Measurements from ENCODE around the gene IL18R1. TPM values are rescaled to one million over a fixed set of nuclear protein-coding genes. Genes with fewer than 3 reads are reported as not detected.

Gene IL18R1
- total and polyA plus RNA-seq, 2 donors (not counting 3 experiments of a cell fraction or from before 2014, with no cell fraction given): 2.9 to 3.6 TPM

DNA sequence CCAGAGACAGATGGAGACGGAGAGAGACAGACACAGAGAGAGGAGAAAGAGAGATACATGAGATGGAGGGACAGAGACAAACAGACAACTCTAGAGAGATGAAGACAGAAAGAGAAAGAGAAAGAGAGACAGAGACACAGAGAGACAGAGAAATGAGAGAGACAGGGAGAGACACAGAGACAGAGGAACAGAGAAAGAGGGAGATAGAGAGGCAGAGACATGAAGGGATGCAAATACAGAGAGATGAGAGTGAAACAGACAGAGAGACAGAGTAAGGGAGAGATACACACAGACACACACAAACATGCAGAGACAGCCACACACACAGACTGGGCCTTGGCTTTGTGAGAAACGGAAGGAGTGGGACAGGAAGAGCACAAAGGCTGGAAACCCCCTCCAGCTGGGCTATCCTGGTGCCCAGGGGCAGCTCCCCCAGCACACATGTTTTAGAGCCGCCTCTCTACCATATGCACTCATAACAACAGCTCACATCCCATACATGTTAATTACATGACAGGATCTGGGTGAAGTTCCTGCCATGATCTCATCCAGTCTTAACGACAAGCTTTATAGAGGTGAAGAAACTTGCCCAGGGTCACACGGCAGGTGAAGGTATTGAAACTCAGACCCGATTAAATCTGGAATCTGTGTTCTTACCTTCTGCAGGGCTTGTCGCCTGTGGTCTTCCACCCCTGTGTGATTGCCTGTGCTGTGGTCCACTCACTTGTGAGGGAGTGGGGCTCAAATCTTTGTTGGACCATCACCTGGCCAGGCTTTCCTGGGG lies 32.4 kb downstream of the IL18R1 start:
- dilution Hi-C loops (cut with MboI; ENCODE audit: extremely low pct_ligation_motif_present, low sequenced_read_pairs) (no loop called here), intact Hi-C loops (cut with micrococcal nuclease) (no loop called here)
- Histone ChIP-seq H3K27me3 (ENCODE audit: control insufficient read depth in 2 of 2, insufficient read depth in 2 of 2, low read length in 2 of 2) (no peaks in the 10 kb centered on the region), H3K36me3 (ENCODE audit: control insufficient read depth in 2 of 2, extremely low read depth in 1 of 2, insufficient read depth in 2 of 2, low read length in 2 of 2) (no peaks in the 10 kb centered on the region), H3K4me1 (ENCODE audit: control insufficient read depth, extremely low read depth, insufficient read depth, low read length) (no peaks in the 10 kb centered on the region), H3K9ac (replicated peaks; ENCODE audit: extremely low read depth, insufficient read depth, low read length) (no peak overlapping the region), H3K79me2 (ENCODE audit: control insufficient read depth, insufficient read depth, low read length) (no peaks in the 10 kb centered on the region), H2AFZ (ENCODE audit: low read depth, low read length) (no peak overlapping the region), H3K4me3 (replicated peaks in 1 of 3; ENCODE audit: insufficient read depth in 1 of 3, low read depth in 1 of 3, low read length in 3 of 3) (no peak overlapping the region), H3K27ac (ENCODE audit: insufficient read depth, low read depth, low read length) (no peak overlapping the region), H3K9me3 (replicated peaks; ENCODE audit: control insufficient read depth, insufficient read depth, low read length) (no peaks in the 10 kb centered on the region), H4K20me1 (replicated peaks; ENCODE audit: control insufficient read depth, extremely low read depth, insufficient read depth, low read length) (no peaks in the 10 kb centered on the region), H3K4me2 (ENCODE audit: insufficient read depth, low read length) (no peak overlapping the region), H3K9me1 (replicated peaks; ENCODE audit: control insufficient read depth, extremely low read depth, insufficient read depth, low read length) (no peaks in the 10 kb centered on the region)
- ChIA-PET CTCF (interaction anchor here (1.4 kb wide), 1 partner anchor 86 kb away, joined by 3 read pairs; no protein-coding TSS in a partner anchor), POLR2A (no interaction called here)
- no TSS peak for BruUV-seq (replicated peaks)
- no peak for TF ChIP-seq FOS (IDR thresholded peaks at IDR 0.05; ENCODE audit: borderline replicate concordance, insufficient read depth, low read length)
- TF ChIP-seq POLR2A (IDR thresholded peaks at IDR 0.05; ENCODE audit: low read depth, low read length): no peak
- FAIRE-seq (no peak), DNase-seq (ENCODE audit: low read depth, low spot score) (no peak)

DNA sequence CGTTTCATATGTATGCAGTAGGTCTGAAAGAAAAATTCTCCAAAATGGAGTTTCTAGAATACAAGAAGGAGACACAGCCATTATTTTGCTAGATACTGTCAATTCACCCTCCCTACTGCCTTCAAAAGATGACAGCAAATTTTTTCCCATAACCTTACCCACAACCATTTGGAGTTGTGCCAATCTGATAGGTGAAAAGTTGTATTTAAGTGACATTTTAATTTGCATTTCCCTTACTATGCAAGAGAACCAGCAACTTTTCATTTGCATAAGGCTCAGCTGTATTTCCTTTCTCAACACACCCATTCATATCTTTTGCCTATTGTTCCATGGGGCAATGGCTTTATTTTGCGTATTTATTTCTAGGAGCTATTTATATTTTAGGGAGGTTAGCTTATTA lies 36.0 kb downstream of the IL18R1 start:
- dilution Hi-C loops (cut with MboI; ENCODE audit: extremely low pct_ligation_motif_present, low sequenced_read_pairs): no loop called here
- H3K4me3 ChIP-seq (replicated peaks in 1 of 3; ENCODE audit: insufficient read depth in 1 of 3, low read depth in 1 of 3, low read length in 3 of 3): no peak overlapping the region
- ChIA-PET POLR2A (no interaction called here), CTCF (interaction anchor here (0.7 to 1.2 kb wide), 2 partner anchors 36 to 151 kb away, joined by 3 to 4 read pairs; no protein-coding TSS in a partner anchor)
- H3K4me2 ChIP-seq (ENCODE audit: insufficient read depth, low read length): no peak overlapping the region
- no peaks in the 10 kb centered on the region for H3K79me2 ChIP-seq (ENCODE audit: control insufficient read depth, insufficient read depth, low read length)
- intact Hi-C loops (cut with micrococcal nuclease): no loop called here
- TF ChIP-seq POLR2AphosphoS5 (IDR thresholded peaks at IDR 0.05; ENCODE audit: insufficient read depth, low read depth, low read length): no peak
- TF ChIP-seq GATA2 (IDR thresholded peaks at IDR 0.05; ENCODE audit: insufficient read depth, insufficient read length, low read depth, low read length): peak; percentile 7
- H3K9ac ChIP-seq (replicated peaks; ENCODE audit: extremely low read depth, insufficient read depth, low read length): no peak overlapping the region
- H3K4me1 ChIP-seq (ENCODE audit: control insufficient read depth, extremely low read depth, insufficient read depth, low read length): no peaks in the 10 kb centered on the region
- no peaks in the 10 kb centered on the region for H3K27me3 ChIP-seq (ENCODE audit: control insufficient read depth in 2 of 2, insufficient read depth in 2 of 2, low read length in 2 of 2)
- no peaks in the 10 kb centered on the region for H4K20me1 ChIP-seq (replicated peaks; ENCODE audit: control insufficient read depth, extremely low read depth, insufficient read depth, low read length)
- H3K27ac ChIP-seq (ENCODE audit: insufficient read depth, low read depth, low read length): no peak overlapping the region
- no peak overlapping the region for H2AFZ ChIP-seq (ENCODE audit: low read depth, low read length)
- no TSS peak for BruUV-seq (replicated peaks)
- peak; percentile 21 for DNase-seq (ENCODE audit: low read depth, low spot score)
- no peaks in the 10 kb centered on the region for H3K9me3 ChIP-seq (replicated peaks; ENCODE audit: control insufficient read depth, insufficient read depth, low read length)
- H3K36me3 ChIP-seq (ENCODE audit: control insufficient read depth in 2 of 2, extremely low read depth in 1 of 2, insufficient read depth in 2 of 2, low read length in 2 of 2): no peaks in the 10 kb centered on the region
- H3K9me1 ChIP-seq (replicated peaks; ENCODE audit: control insufficient read depth, extremely low read depth, insufficient read depth, low read length): no peaks in the 10 kb centered on the region
- peak; percentile 24 for FAIRE-seq

All from endothelial cell of umbilical vein (primary cell).